Kasumi-1 (cell line): Measurements from ENCODE around the gene IRF3.
A peak's percentile ranks its signal among the peaks of the same experiment; 100 is the strongest.

Experiments
- DNase-seq, 2 experiments: peaks; one replicate each; lab custom pipeline; 2025; lab: John Stamatoyannopoulos, UW

IRF3 gene

GRCh38 chr19:49687150-49687549, 21.5 kb upstream of the IRF3 start:
- DNase-seq = no peak

GRCh38 chr19:49686503-49687088, 20.9 kb upstream of the IRF3 start:
- no peak for DNase-seq

- DNase-seq = no peak
Measured at GRCh38 chr19:49685845-49686332, 20.2 kb upstream of the IRF3 start.

- DNase-seq = no peak
Measured at GRCh38 chr19:49684983-49685553, 19.4 kb upstream of the IRF3 start.

GRCh38 chr19:49684251-49684982, 18.8 kb upstream of the IRF3 start:
- DNase-seq = peak; percentile 33 to 38

- DNase-seq = no peak
Measured at GRCh38 chr19:49683814-49684250, 18.2 kb upstream of the IRF3 start.

GRCh38 chr19:49682274-49682673, 16.6 kb upstream of the IRF3 start:
- DNase-seq = no peak

- no peak for DNase-seq
Measured at GRCh38 chr19:49681830-49682229, 16.2 kb upstream of the IRF3 start.

- DNase-seq = peak; percentile 76 to 90
Measured at GRCh38 chr19:49680421-49681351, 15.0 kb upstream of the IRF3 start.

GRCh38 chr19:49679771-49680413, 14.2 kb upstream of the IRF3 start:
- no peak for DNase-seq

GRCh38 chr19:49678985-49679770, 13.5 kb upstream of the IRF3 start:
- DNase-seq = no peak

GRCh38 chr19:49677901-49678674, 12.4 kb upstream of the IRF3 start:
- peak; percentile 63 to 69 for DNase-seq

- no peak for DNase-seq
Measured at GRCh38 chr19:49677231-49677900, 11.7 kb upstream of the IRF3 start, which contains the start of gene PRMT1. PRMT1 (plus strand) TSS chr19:49677271; CDS start chr19:49677281, 10 bp downstream.

GRCh38 chr19:49676784-49677230, 11.2 kb upstream of the IRF3 start:
- DNase-seq = peak; percentile 99 to 100

- peak; percentile 87 for DNase-seq
Measured at GRCh38 chr19:49676136-49676783, 10.6 kb upstream of the IRF3 start.

GRCh38 chr19:49672131-49672919, 6.7 kb upstream of the IRF3 start:
- peak; percentile 62 to 63 for DNase-seq

- DNase-seq = no peak
Measured at GRCh38 chr19:49669516-49669915, 3.9 kb upstream of the IRF3 start.

- no peak for DNase-seq
Measured at GRCh38 chr19:49667473-49667872, 1.8 kb upstream of the IRF3 start.
